T-cell (primary cell): Measurements from ENCODE around the gene MRPS5. TPM values are rescaled to one million over a fixed set of nuclear protein-coding genes. Genes with fewer than 3 reads are reported as not detected.
A peak's percentile ranks its signal among the peaks of the same experiment; 100 is the strongest.

ENCODE experiments used
- ATAC-seq, 4 experiments: fragments of 200-7000 bp in 3 of 4; fragments of 150-1000 bp in 1 of 4; cut with Tn5 transposase; replicated peaks in 1 of 4; 1 replicate in 3 of 4; 2 replicates in 1 of 4; pipeline ENCODE4 v1.10.0; 2021; ENCODE audit warnings: moderate library complexity in 3 of 4, mild to moderate bottlenecking in 2 of 4, moderate number of reproducible peaks in 1 of 4
- CTCF ChIA-PET, 2 donors: fragments of 300-600 bp; sonication (Branson Sonifier 250); formaldehyde crosslinking; loops; one replicate each; lab custom pipeline; 2022; ENCODE audit warnings: antibody characterized with exemption in 2 of 2; lab: Charles Lee
- POLR2A ChIA-PET, 2 donors: fragments of 300-600 bp; sonication (Branson Sonifier 250); formaldehyde crosslinking; loops; one replicate each; lab custom pipeline; 2022; ENCODE audit warnings: antibody characterized with exemption in 2 of 2; lab: Charles Lee
- DNase-seq, 35 experiments: peaks; one replicate each; pipeline versions ENCODE4 v3.0.0 to v3.0.0-alpha.2; 2013 to 2023
- H3K27ac ChIP-seq: one replicate; pipeline ENCODE4 v1.5.1; 2013; ENCODE audit warnings: low read length
- H3K27me3 ChIP-seq, 2 experiments: replicated peaks in 1 of 2; 1 replicate in 1 of 2; 2 replicates in 1 of 2; pipeline versions ENCODE4 v1.6.1 to v1.7.0; 2013; ENCODE audit warnings: low read length in 1 of 2, mixed read lengths in 1 of 2; ENCODE audit not compliant: control insufficient read depth in 2 of 2, insufficient read depth in 2 of 2; ENCODE audit errors: extremely low read depth in 1 of 2
- H3K36me3 ChIP-seq, 2 donors: 1 replicate in 1 of 2; 2 replicates in 1 of 2; pipeline versions ENCODE4 v1.6.1 to v1.7.0; 2013; ENCODE audit warnings: low read length in 1 of 2; ENCODE audit not compliant: control insufficient read depth in 2 of 2, insufficient read depth in 1 of 2; ENCODE audit errors: extremely low read depth in 1 of 2
- H3K4me1 ChIP-seq, 2 experiments: 1 replicate in 1 of 2; 2 replicates in 1 of 2; pipeline versions ENCODE4 v1.6.1 to v1.7.0; 2013; ENCODE audit warnings: low read length in 2 of 2, mixed read lengths in 1 of 2; ENCODE audit not compliant: insufficient read depth in 2 of 2, control insufficient read depth in 1 of 2; ENCODE audit errors: extremely low read depth in 1 of 2
- H3K4me3 ChIP-seq, 2 donors: 1 replicate in 1 of 2; 2 replicates in 1 of 2; pipeline versions ENCODE4 v1.5.1 to v1.7.0; 2013; ENCODE audit warnings: mild to moderate bottlenecking in 2 of 2, low read length in 1 of 2, moderate library complexity in 1 of 2; ENCODE audit not compliant: control insufficient read depth in 1 of 2; ENCODE audit errors: extremely low read depth in 1 of 2
- H3K9me3 ChIP-seq: 2 replicates; pipeline ENCODE4 v1.7.0; 2013
- H3K27ac Mint-ChIP-seq, 2 donors: one replicate each; pipeline ENCODE4 v1.8.0; 2020 to 2021; ENCODE audit warnings: mild to moderate bottlenecking in 2 of 2, mixed read lengths in 2 of 2
- H3K27me3 Mint-ChIP-seq, 2 donors: one replicate each; pipeline ENCODE4 v1.8.0; 2021 to 2022; ENCODE audit warnings: mixed read lengths in 2 of 2
- H3K36me3 Mint-ChIP-seq: one replicate; pipeline ENCODE4 v1.8.0; 2021; ENCODE audit warnings: mixed read lengths
- H3K4me1 Mint-ChIP-seq, 3 donors: one replicate each; pipeline ENCODE4 v1.8.0; 2020 to 2022; ENCODE audit warnings: mixed read lengths in 3 of 3, mild to moderate bottlenecking in 1 of 3
- H3K4me3 Mint-ChIP-seq, 3 donors: one replicate each; pipeline ENCODE4 v1.8.0; 2020 to 2022; ENCODE audit warnings: mild to moderate bottlenecking in 3 of 3, mixed read lengths in 3 of 3, moderate library complexity in 3 of 3
- H3K9me3 Mint-ChIP-seq, 3 donors: one replicate each; pipeline ENCODE4 v1.8.0; 2020 to 2022; ENCODE audit warnings: mixed read lengths in 3 of 3
- WGBS: methylation state at CpG from one replicate; pipeline ENCODE4 v1.1.5; 2013; ENCODE audit warnings: missing lambda C conversion rate; ENCODE audit not compliant: insufficient coverage; 5-methylcytosine and 5-hydroxymethylcytosine counted together
- total RNA-seq, 35 experiments: library from RNA in 6 of 35; stranded (reverse) in 6 of 35; fragments of 120-200 nt in 1 of 35; gene quantifications; one replicate each; pipeline versions ENCODE4 v1.2.1 to v1.2.4 and lab custom pipeline; 2013 to 2026

MRPS5 gene
- total RNA-seq (10 to 100 TPM; 32.3 to 58.3 (median 57.0) TPM), total RNA-seq (lab: John Stamatoyannopoulos, UW) (6.6 to 22.8 (median 14.8) reads per million in 29 experiments)
- 46.1 TPM for total RNA-seq (2013)

DNA sequence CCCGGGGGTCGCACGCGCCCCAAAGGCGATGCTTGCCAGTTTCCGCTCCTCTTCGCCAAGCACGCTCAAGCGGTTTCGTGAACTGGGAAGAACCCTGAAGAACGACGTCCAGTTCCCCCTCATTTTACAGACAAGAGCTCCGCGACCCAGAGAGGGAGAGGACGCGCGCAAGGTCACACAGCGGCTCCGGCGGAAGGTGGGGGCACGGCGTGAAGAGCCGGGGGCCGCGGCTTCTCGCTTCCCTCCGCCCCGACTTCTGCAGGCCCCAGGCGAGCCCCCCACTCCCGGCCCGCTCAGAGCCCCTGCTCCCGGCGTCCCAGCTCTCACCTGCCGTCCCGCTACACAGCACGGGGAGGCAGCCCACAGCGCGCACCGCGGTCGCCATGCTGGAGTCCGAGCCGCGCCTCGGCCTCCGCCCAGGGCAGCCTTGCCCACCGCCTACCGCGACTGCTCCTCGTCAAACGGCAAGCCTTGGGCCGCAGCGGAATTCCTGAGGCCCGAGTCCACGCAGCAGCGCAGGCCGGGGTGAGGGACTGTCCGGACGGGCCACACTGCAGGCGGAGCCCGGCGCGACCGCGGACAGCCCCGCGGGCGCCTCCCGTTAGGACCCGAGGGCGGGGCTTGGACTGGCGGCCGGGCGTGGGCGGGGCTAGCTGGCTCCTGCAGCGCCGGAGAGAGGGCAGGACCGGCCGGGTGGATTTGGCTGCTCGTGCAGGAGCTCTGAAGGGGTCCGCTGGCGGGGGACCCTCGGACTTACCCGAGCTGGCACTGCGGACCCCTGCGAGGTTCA, at the start of gene MRPS5:
Gene MRPS5, minus strand, starts transcription at position 402 of the 790 bp plus-strand sequence. Its CDS starts 17 bp downstream, at position 385.
- peak; percentile 49 to 89 (median 75) for DNase-seq
- Mint-ChIP-seq H3K4me3 (peak within 1 kb of the TSS; percentile 94 to 98 (median 96)), H3K27me3 (no peaks in the 10 kb centered on the region), H3K36me3 (peaks cover 6% of the 10 kb centered on the region), H3K9me3 (no peaks in the 10 kb centered on the region), H3K4me1 (peaks cover 48 to 56% (median 48%) of the 10 kb centered on the region in 3 donors), H3K27ac (peak within 1 kb of the TSS; percentile 93 to 95)
- H3K36me3 ChIP-seq, result peaks cover 0 to 5% of the 10 kb centered on the region in 2 donors
- peaks cover 9 to 19% of the 10 kb centered on the region in 2 experiments for H3K4me1 ChIP-seq
- no peaks in the 10 kb centered on the region for H3K27me3 ChIP-seq
- peak within 1 kb of the TSS; percentile 78 to 83 for H3K4me3 ChIP-seq
- peak within 1 kb of the TSS; percentile 11 for H3K27ac ChIP-seq
- H3K9me3 ChIP-seq, result no peaks in the 10 kb centered on the region
- ChIA-PET CTCF (interaction anchor here (0.6 to 3.1 kb wide), 8 partner anchors 37 to 167 kb away, joined by 3 to 14 read pairs (median 6); partner anchors contain the start of gene ZNF514 (in 2 of the 2)), POLR2A (interaction anchor here in 1 of 2 donors (0.6 kb wide), 1 partner anchor 43 kb away, joined by 3 read pairs; no protein-coding TSS in a partner anchor)
- WGBS, result under 1% methylated on average over 79 of the region's 86 CpGs
- ATAC-seq, result peak; percentile 95 to 98 (median 96)

GRCh38 chr2:95166065-95166763, 44.6 kb upstream of the MRPS5 start:
- H3K27me3 Mint-ChIP-seq, result no peaks in the 10 kb centered on the region
- H3K4me3 ChIP-seq, result peak overlapping the region; percentile 92 to 99
- DNase-seq (no peak), ATAC-seq (peak; percentile 5 to 9 (median 7))
- peak overlapping the region; percentile 91 for H3K27ac ChIP-seq
- peaks cover 0 to 3% (median 0%) of the 10 kb centered on the region in 3 donors for H3K9me3 Mint-ChIP-seq
- 54% methylated on average over 3 of the region's 16 CpGs for WGBS
- no peaks in the 10 kb centered on the region for H3K36me3 ChIP-seq
- H3K27me3 ChIP-seq, result no peaks in the 10 kb centered on the region
- H3K27ac Mint-ChIP-seq, result peak overlapping the region; percentile 97
- POLR2A ChIA-PET, result no interaction called here
- H3K4me1 ChIP-seq, result peaks cover 7 to 15% of the 10 kb centered on the region in 2 experiments
- peaks cover 41 to 47% (median 47%) of the 10 kb centered on the region in 3 donors for H3K4me1 Mint-ChIP-seq
- peak overlapping the region; percentile 98 to 99 (median 99) for H3K4me3 Mint-ChIP-seq
- H3K36me3 Mint-ChIP-seq, result peaks cover 4% of the 10 kb centered on the region
- CTCF ChIA-PET, result interaction anchor here (1.3 to 1.8 kb wide), 4 partner anchors 16 to 90 kb away, joined by 3 to 7 read pairs (median 6); no protein-coding TSS in a partner anchor
- H3K9me3 ChIP-seq, result no peaks in the 10 kb centered on the region

DNA sequence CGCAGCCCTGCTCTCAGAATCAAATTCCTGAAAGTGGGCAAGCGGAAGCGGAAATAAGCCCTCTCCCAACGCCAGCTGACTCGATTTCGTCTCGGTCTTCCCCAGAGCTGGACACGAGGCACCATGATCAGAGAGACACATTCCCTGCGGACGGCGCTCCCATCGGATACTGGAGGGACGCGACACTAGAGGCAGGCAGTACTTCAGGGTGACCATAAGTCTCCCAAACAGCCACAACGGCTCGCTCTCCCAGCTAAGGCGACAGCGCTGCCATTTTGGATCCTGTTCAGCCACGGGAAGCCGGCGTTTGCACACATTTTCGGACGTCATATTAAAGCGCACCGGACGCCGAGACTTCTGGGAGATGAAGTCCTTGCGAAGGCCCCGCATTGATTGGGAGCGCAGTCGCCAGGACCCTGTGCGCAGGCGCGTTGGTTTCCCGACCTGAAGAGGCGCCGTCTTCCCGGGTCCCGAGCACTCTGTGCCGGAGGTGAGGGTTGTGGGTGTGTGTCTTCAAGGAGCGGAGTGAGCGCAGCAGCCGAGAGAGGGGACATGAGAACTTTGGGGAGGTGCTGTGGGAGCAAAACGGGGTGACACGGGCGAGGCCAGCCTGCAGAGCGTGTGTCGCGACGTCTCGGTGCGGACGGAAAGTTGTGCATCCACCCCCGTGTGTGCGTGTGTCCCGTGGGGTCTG, 43.9 kb upstream of the MRPS5 start, which contains the start of gene ZNF2:
Gene ZNF2, plus strand, starts transcription at position 439 of the 694 bp plus-strand sequence. CDS start 10,418 bp downstream, outside the sequence.
- Histone ChIP-seq H3K4me1 (peaks cover 7 to 15% of the 10 kb centered on the region in 2 experiments), H3K9me3 (no peaks in the 10 kb centered on the region), H3K27ac (peak within 1 kb of the TSS; percentile 91), H3K27me3 (no peaks in the 10 kb centered on the region), H3K36me3 (no peaks in the 10 kb centered on the region), H3K4me3 (peak within 1 kb of the TSS; percentile 92 to 99)
- Mint-ChIP-seq H3K4me3 (peak within 1 kb of the TSS; percentile 98 to 99 (median 99)), H3K36me3 (peaks cover 4% of the 10 kb centered on the region), H3K27me3 (no peaks in the 10 kb centered on the region), H3K4me1 (peaks cover 41 to 46% (median 44%) of the 10 kb centered on the region in 3 donors), H3K9me3 (peaks cover 0 to 3% (median 0%) of the 10 kb centered on the region in 3 donors), H3K27ac (peak within 1 kb of the TSS; percentile 97)
- ChIA-PET CTCF (interaction anchor here (0.6 to 1.7 kb wide), 7 partner anchors 43 to 143 kb away, joined by 3 to 7 read pairs (median 3); no protein-coding TSS in a partner anchor), POLR2A (interaction anchor here (0.6 to 1.1 kb wide), 2 partner anchors 229 to 238 kb away, joined by 3 read pairs; no protein-coding TSS in a partner anchor)
- 0% methylated on average over 48 of the region's 56 CpGs for WGBS
- peak; percentile 94 to 97 (median 94) for ATAC-seq
- peak; percentile 93 to 98 (median 96) for DNase-seq

DNA sequence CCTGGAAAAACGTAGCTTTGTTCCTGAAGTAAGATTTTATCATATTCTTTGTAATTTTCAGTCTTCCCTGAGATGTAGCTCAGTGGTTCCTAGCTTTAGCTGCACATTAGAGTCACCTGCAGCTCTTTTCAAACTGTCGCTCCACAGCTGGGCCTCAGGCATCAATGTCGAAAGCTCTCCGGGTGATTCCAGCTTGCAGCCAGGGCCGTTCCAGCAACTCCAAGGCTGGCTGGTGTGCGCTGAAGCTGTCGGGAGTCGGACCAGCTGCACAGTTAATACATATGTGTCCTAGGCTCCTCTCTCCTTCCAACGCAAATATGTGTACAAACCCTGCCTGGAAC, 43.4 kb upstream of the MRPS5 start:
- Mint-ChIP-seq H3K36me3 (peaks cover 4% of the 10 kb centered on the region), H3K27me3 (no peaks in the 10 kb centered on the region), H3K4me1 (peaks cover 41 to 47% (median 46%) of the 10 kb centered on the region in 3 donors), H3K9me3 (peaks cover 0 to 3% (median 0%) of the 10 kb centered on the region in 3 donors), H3K27ac (peak overlapping the region; percentile 97), H3K4me3 (peak overlapping the region; percentile 98 to 99 (median 99))
- H3K36me3 ChIP-seq, result no peaks in the 10 kb centered on the region
- WGBS, result 0% methylated on average over 9 of the region's 9 CpGs
- ChIA-PET POLR2A (interaction anchor here (0.6 to 1.1 kb wide), 2 partner anchors 229 to 238 kb away, joined by 3 read pairs; no protein-coding TSS in a partner anchor), CTCF (interaction anchor here (0.5 to 1.7 kb wide), 9 partner anchors 20 to 143 kb away, joined by 3 to 7 read pairs (median 3); no protein-coding TSS in a partner anchor)
- H3K27ac ChIP-seq, result peak overlapping the region; percentile 91
- no peaks in the 10 kb centered on the region for H3K9me3 ChIP-seq
- no peaks in the 10 kb centered on the region for H3K27me3 ChIP-seq
- H3K4me3 ChIP-seq, result peak overlapping the region; percentile 92 to 99
- DNase-seq, result peak in 1 of 35 experiments; percentile 14
- H3K4me1 ChIP-seq, result peaks cover 7 to 18% of the 10 kb centered on the region in 2 experiments
- ATAC-seq, result peak in 3 of 4 experiments; percentile 12 to 18 (median 14)

- peaks cover 8 to 21% of the 10 kb centered on the region in 2 experiments for H3K4me1 ChIP-seq
- no peaks in the 10 kb centered on the region for H3K9me3 ChIP-seq
- Mint-ChIP-seq H3K27ac (peak within 1 kb of the TSS; percentile 86 to 87), H3K36me3 (peaks cover 24% of the 10 kb centered on the region), H3K4me3 (peak within 1 kb of the TSS; percentile 84 to 91 (median 87)), H3K9me3 (peaks cover 3 to 10% (median 5%) of the 10 kb centered on the region in 3 donors), H3K27me3 (no peaks in the 10 kb centered on the region), H3K4me1 (peaks cover 8 to 29% (median 24%) of the 10 kb centered on the region in 3 donors)
- H3K27me3 ChIP-seq, result no peaks in the 10 kb centered on the region
- H3K27ac ChIP-seq, result peak within 1 kb of the TSS; percentile 66
- peak within 1 kb of the TSS; percentile 74 to 95 for H3K4me3 ChIP-seq
- peak; percentile 89 to 92 (median 90) for ATAC-seq
- 14% methylated on average over 46 of the region's 64 CpGs for WGBS
- CTCF ChIA-PET, result interaction anchor here (1.0 to 1.5 kb wide), 3 partner anchors 38 to 137 kb away, joined by 3 to 8 read pairs (median 4); partner anchors contain the start of gene MRPS5 (in 2 of the 2)
- DNase-seq, result peak; percentile 50 to 87 (median 68)
- peaks cover 0 to 10% of the 10 kb centered on the region in 2 donors for H3K36me3 ChIP-seq
- POLR2A ChIA-PET, result no interaction called here
Measured at GRCh38 chr2:95159690-95160449, 38.3 kb upstream of the MRPS5 start, which contains the start of gene ZNF514. Gene ZNF514 (minus strand): TSS chr2:95159848. CDS start chr2:95153253, 6,595 bp downstream.
